ENCODE data around the gene UBD. TPM values are rescaled to one million over a fixed set of nuclear protein-coding genes. Genes with fewer than 3 reads are reported as not detected.

UBD gene
- total and polyA plus RNA-seq, 10 of the 15 experiments (the other 5 are each of a cell fraction or from before 2014, with no cell fraction given): 23.4 to 101 (median 35.7) TPM

- TF ChIP-seq REST (IDR thresholded peaks at IDR 0.05; ENCODE audit: low read depth, low read length) (no peak), ELK1 (IDR thresholded peaks at IDR 0.05; ENCODE audit: low read depth, low read length) (no peak), HSF1 (IDR thresholded peaks at IDR 0.05; ENCODE audit: low read depth, low read length) (no peak)
Measured at GRCh38 chr6:29532320-29532951, 27.1 kb downstream of the UBD start (continued).

- H3K27ac ChIP-seq (ENCODE audit: control insufficient read depth, insufficient read depth): no peak overlapping the region
- no peak overlapping the region for H3K4me2 ChIP-seq (ENCODE audit: control insufficient read depth, insufficient read depth)
- no peak overlapping the region for H3K9ac ChIP-seq (ENCODE audit: control insufficient read depth, insufficient read depth, low read length)
- BruUV-seq (replicated peaks): no TSS peak
- in situ Hi-C loops (cut with MboI) (no loop called here), intact Hi-C loops (cut with micrococcal nuclease; ENCODE audit: unreplicated experiment) (no loop called here)
- H3K4me3 ChIP-seq: no peak overlapping the region
- FAIRE-seq (no peak), DNase-seq (ENCODE audit: low read depth, low spot score) (no peak), ATAC-seq (peak; percentile 49)
- ChIA-PET SMC1A (ENCODE audit: uncharacterized antibody, unreplicated experiment) (no interaction called here), RAD21 (ENCODE audit: unreplicated experiment) (no interaction called here), POLR2A (no interaction called here), CTCF (interaction anchor here (1.1 kb wide), 1 partner anchor 123 kb away, joined by 4 read pairs; no protein-coding TSS in a partner anchor)
- no peaks in the 10 kb centered on the region for H3K79me2 ChIP-seq (ENCODE audit: control insufficient read depth, insufficient read depth, low read length)
- H3K4me1 ChIP-seq (ENCODE audit: control insufficient read depth, insufficient read depth, low read length): no peaks in the 10 kb centered on the region
- no peaks in the 10 kb centered on the region for H3K9me3 ChIP-seq (replicated peaks; ENCODE audit: control insufficient read depth, insufficient read depth, low read length)
- WGBS (ENCODE audit: insufficient coverage, insufficient replicate concordance, low lambda C conversion rate, missing lambda C conversion rate): 0% methylated on average over 3 of the region's 3 CpGs
- no peak overlapping the region for H2AFZ ChIP-seq (ENCODE audit: control insufficient read depth, low read depth, low read length)
- H3K36me3 ChIP-seq (ENCODE audit: control insufficient read depth in 2 of 2, insufficient read depth in 2 of 2, low read length in 1 of 2): no peaks in the 10 kb centered on the region
- no peaks in the 10 kb centered on the region for H3K27me3 ChIP-seq (replicated peaks in 1 of 2; ENCODE audit: control insufficient read depth in 2 of 2, insufficient read depth in 2 of 2, low read length in 1 of 2)
- H4K20me1 ChIP-seq (ENCODE audit: control insufficient read depth, insufficient read depth): no peaks in the 10 kb centered on the region
- no peak for TF ChIP-seq DPF2 (IDR thresholded peaks at IDR 0.05)
- no peak for TF ChIP-seq LARP7 (IDR thresholded peaks at IDR 0.05)
- TF ChIP-seq E2F4 (IDR thresholded peaks at IDR 0.05; ENCODE audit: low read depth, low read length): no peak
- no peak for TF ChIP-seq CHD2 (IDR thresholded peaks at IDR 0.05; ENCODE audit: borderline replicate concordance, low read depth, low read length)
- TF ChIP-seq POLR2AphosphoS5 (IDR thresholded peaks at IDR 0.05; ENCODE audit: low read length): no peak
- TF ChIP-seq USF1 (IDR thresholded peaks at IDR 0.05; ENCODE audit: borderline replicate concordance, extremely low read length, insufficient read depth, low read depth, low read length): no peak
- no peak for TF ChIP-seq NBN (IDR thresholded peaks at IDR 0.05)
- no peak for TF ChIP-seq SRF (IDR thresholded peaks at IDR 0.05; ENCODE audit: low read depth in 2 of 2, low read length in 2 of 2)
Measured at GRCh38 chr6:29531668-29532067, 27.9 kb downstream of the UBD start.

Data from GM12878 (cell line).